Measurements from ENCODE around the gene METTL1.

GRCh38 chr12:57780284-57780897 is 8.5 kb upstream of the METTL1 start:
- TF ChIP-seq CTCF (conservative IDR thresholded peaks at IDR 0.05), result no peak
- TF ChIP-seq EZH2 (IDR thresholded peaks at IDR 0.05; ENCODE audit: low read depth), result no peak

Measured in PC-9 (cell line).